ENCODE measurements around the gene ATP1A1.

The ATP1A1 gene
- total RNA-seq, result 515 reads per million, percentile 98 among the genes with 10 or more reads in this experiment

GRCh38 chr1:116372651-116373430 lies at the start of gene ATP1A1:
Gene ATP1A1, plus strand, starts transcription at chr1:116373244. Its CDS starts 268 bp downstream, at chr1:116373512.
- peak; percentile 97 for DNase-seq

- no peak for DNase-seq
These were observed 49.6 kb upstream of the ATP1A1 start for GRCh38 chr1:116323491-116323890.

GRCh38 chr1:116324411-116324810 lies 48.6 kb upstream of the ATP1A1 start:
- DNase-seq, result no peak

GRCh38 chr1:116325104-116325503 lies 47.9 kb upstream of the ATP1A1 start:
- no peak for DNase-seq

GRCh38 chr1:116325922-116326321 lies 47.1 kb upstream of the ATP1A1 start:
- DNase-seq, result peak; percentile 11

- DNase-seq, result no peak
These were observed 46.6 kb upstream of the ATP1A1 start for GRCh38 chr1:116326486-116326885.

- DNase-seq, result no peak
These were observed 44.4 kb upstream of the ATP1A1 start for GRCh38 chr1:116328671-116329070.

- no peak for DNase-seq
These were observed 43.3 kb upstream of the ATP1A1 start for GRCh38 chr1:116329524-116330341.

- no peak for DNase-seq
These were observed 42.7 kb upstream of the ATP1A1 start for GRCh38 chr1:116330342-116330652.

GRCh38 chr1:116330846-116331245 lies 42.2 kb upstream of the ATP1A1 start:
- no peak for DNase-seq

GRCh38 chr1:116331523-116331922 lies 41.5 kb upstream of the ATP1A1 start:
- DNase-seq, result no peak

GRCh38 chr1:116332451-116332850 lies 40.6 kb upstream of the ATP1A1 start:
- no peak for DNase-seq

GRCh38 chr1:116333171-116334014 lies 39.7 kb upstream of the ATP1A1 start:
- DNase-seq, result no peak

GRCh38 chr1:116334015-116334547 lies 39.0 kb upstream of the ATP1A1 start:
- DNase-seq, result no peak

GRCh38 chr1:116334868-116335635 lies 38.0 kb upstream of the ATP1A1 start:
- no peak for DNase-seq

- no peak for DNase-seq
These were observed 37.0 kb upstream of the ATP1A1 start for GRCh38 chr1:116335850-116336624.

GRCh38 chr1:116337398-116337797 lies 35.6 kb upstream of the ATP1A1 start:
- no peak for DNase-seq

- DNase-seq, result no peak
These were observed 34.6 kb upstream of the ATP1A1 start for GRCh38 chr1:116338400-116338799.

- no peak for DNase-seq
These were observed 32.4 kb upstream of the ATP1A1 start for GRCh38 chr1:116340506-116341231.

GRCh38 chr1:116343019-116343418 lies 30.0 kb upstream of the ATP1A1 start:
- DNase-seq, result no peak

GRCh38 chr1:116345011-116345410 lies 28.0 kb upstream of the ATP1A1 start:
- no peak for DNase-seq

Data from effector CD4-positive, alpha-beta T cell (primary cell).